Keratinocyte (primary cell): ENCODE results near the gene ZNF716. TPM values are rescaled to one million over a fixed set of nuclear protein-coding genes. Genes with fewer than 3 reads are reported as not detected.

ENCODE experiments used
- DNase-seq: peaks from one replicate; pipeline ENCODE4 v3.0.0-alpha.2; 2011; ENCODE audit warnings: low read depth, missing footprints, low spot score
- FAIRE-seq: peaks from 2 replicates; lab custom pipeline; 2011; peaks lifted over from hg19 to GRCh38; lab: Jason Lieb, UNC
- H2AFZ ChIP-seq: 2 replicates; pipeline ENCODE4 v1.6.0; 2012; ENCODE audit warnings: low read length, control low read depth, inconsistent platforms; ENCODE audit not compliant: control insufficient read depth
- H3K27ac ChIP-seq: 2 replicates; pipeline ENCODE4 v1.5.1; 2011; ENCODE audit warnings: low read length; ENCODE audit not compliant: control insufficient read depth, insufficient read depth
- H3K27me3 ChIP-seq: 3 replicates; pipeline ENCODE4 v1.6.0; 2011; ENCODE audit warnings: low read length; ENCODE audit not compliant: control insufficient read depth, insufficient read depth; ENCODE audit errors: extremely low read depth
- H3K36me3 ChIP-seq, 2 experiments: 2 replicates in 1 of 2; 3 replicates in 1 of 2; pipeline ENCODE4 v1.5.1; 2011; ENCODE audit warnings: low read length in 2 of 2, mild to moderate bottlenecking in 1 of 2; ENCODE audit not compliant: control insufficient read depth in 2 of 2, insufficient read depth in 2 of 2; ENCODE audit errors: extremely low read depth in 1 of 2
- H3K4me1 ChIP-seq: 3 replicates; pipeline ENCODE4 v1.5.1; 2011; ENCODE audit warnings: low read length; ENCODE audit not compliant: control insufficient read depth, insufficient read depth; ENCODE audit errors: extremely low read depth
- H3K4me2 ChIP-seq: 3 replicates; pipeline ENCODE4 v1.6.0; 2011; ENCODE audit warnings: low read depth, low read length; ENCODE audit not compliant: control insufficient read depth, insufficient read depth; ENCODE audit errors: extremely low read depth
- H3K4me3 ChIP-seq, 3 experiments: fragments of 200-600 bp in 1 of 3; sonication (generic) in 1 of 3; 2 replicates in 2 of 3; 3 replicates in 1 of 3; pipeline ENCODE4 v1.5.1; 2011 to 2016; ENCODE audit warnings: low read length in 3 of 3, mild to moderate bottlenecking in 3 of 3, control low read depth in 2 of 3, inconsistent platforms in 1 of 3, low read depth in 1 of 3, mixed read lengths in 1 of 3, mixed run types in 1 of 3, moderate library complexity in 1 of 3; ENCODE audit not compliant: control insufficient read depth in 2 of 3, insufficient read depth in 2 of 3; ENCODE audit errors: extremely low read depth in 1 of 3
- H3K79me2 ChIP-seq: 2 replicates; pipeline ENCODE4 v1.6.0; 2012; ENCODE audit warnings: low read length; ENCODE audit not compliant: control insufficient read depth, insufficient read depth
- H3K9ac ChIP-seq: 3 replicates; pipeline ENCODE4 v1.6.0; 2011; ENCODE audit warnings: low read length; ENCODE audit not compliant: control insufficient read depth, insufficient read depth; ENCODE audit errors: extremely low read depth
- H3K9me1 ChIP-seq: 3 replicates; pipeline ENCODE4 v1.6.0; 2011; ENCODE audit warnings: low read length; ENCODE audit not compliant: control insufficient read depth, insufficient read depth; ENCODE audit errors: extremely low read depth
- H3K9me3 ChIP-seq: 2 replicates; pipeline ENCODE4 v1.5.1; 2012; ENCODE audit warnings: low read depth, low read length; ENCODE audit not compliant: control insufficient read depth
- H4K20me1 ChIP-seq: 3 replicates; pipeline ENCODE4 v1.6.0; 2011; ENCODE audit warnings: low read length; ENCODE audit not compliant: control insufficient read depth, insufficient read depth; ENCODE audit errors: extremely low read depth
- EZH2 ChIP-seq: IDR thresholded peaks from one replicate; pipeline ENCODE4 v1.6.1; 2012; ENCODE audit warnings: inconsistent platforms, mild to moderate bottlenecking, low read length, moderate library complexity
- dilution Hi-C: fragments of 300-500 bp; cut with MboI; formaldehyde crosslinking; loops from one replicate; pipeline ENCODE4 v1.7.0; 2020; ENCODE audit warnings: low sequenced_read_pairs; ENCODE audit not compliant: extremely low pct_ligation_motif_present
- polyA plus RNA-seq, 5 experiments: library from polyadenylated mRNA; depleted of rRNA in 3 of 5; stranded (reverse) in 3 of 5; stranded (forward) in 1 of 5; unstranded in 1 of 5; fragments of >200 nt; gene quantifications; 1 replicate in 1 of 5; 2 replicates in 3 of 5; 3 replicates in 1 of 5; pipeline versions ENCODE4 v1.2.1 to v1.2.3, GENCODE V29; 2011 to 2012; ENCODE audit warnings: missing spikeins in 2 of 5, low read depth in 1 of 5, low replicate concordance in 1 of 5
- TF ChIP-seq, protein P1 (sequence below), 3 experiments: IDR thresholded peaks in 1 of 3; conservative IDR thresholded peaks in 1 of 3; optimal IDR thresholded peaks in 1 of 3; 2 replicates in 2 of 3; 3 replicates in 1 of 3; pipeline versions ENCODE3 to v1.5.1; 2011; ENCODE audit warnings: low read length in 3 of 3, mild to moderate bottlenecking in 3 of 3, moderate library complexity in 2 of 3, control low read depth in 1 of 3, inconsistent platforms in 1 of 3; ENCODE audit not compliant: insufficient read depth in 2 of 3; ENCODE audit errors: extremely low read depth in 1 of 3

Gene ZNF716
- polyA plus RNA-seq, 1 donor (not counting 4 experiments of a cell fraction or from before 2014, with no cell fraction given) = not detected

DNA sequence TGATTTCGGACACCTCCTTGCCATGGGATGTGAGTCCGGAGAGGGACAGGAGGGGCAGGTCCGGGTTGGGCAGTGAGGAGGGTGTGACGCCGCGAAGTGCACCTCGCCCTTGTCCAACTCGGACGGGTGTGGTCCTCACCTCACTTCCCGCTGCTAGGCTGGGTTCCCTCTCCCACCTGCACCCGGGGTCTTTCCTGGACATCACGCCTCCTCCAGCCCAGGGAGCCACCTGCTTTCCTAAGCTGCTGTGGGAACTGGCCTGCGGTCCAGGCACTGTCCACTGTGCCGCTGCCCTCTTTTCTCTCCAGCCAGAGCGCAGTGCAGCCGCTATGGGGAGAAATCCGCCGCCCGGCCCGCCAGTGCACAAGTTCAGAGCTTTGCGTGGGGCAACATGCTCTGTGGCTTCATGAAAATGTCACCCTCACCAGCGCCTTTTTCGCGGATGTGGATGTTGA, 45.0 kb upstream of the ZNF716 start:
- Histone ChIP-seq H3K27me3 (no peaks in the 10 kb centered on the region), H3K9me1 (no peaks in the 10 kb centered on the region), H3K4me3 (no peak overlapping the region), H3K36me3 (no peaks in the 10 kb centered on the region), H2AFZ (no peak overlapping the region), H3K4me2 (no peak overlapping the region), H3K4me1 (no peaks in the 10 kb centered on the region), H3K79me2 (no peaks in the 10 kb centered on the region), H3K9ac (no peak overlapping the region), H3K27ac (no peak overlapping the region), H4K20me1 (no peaks in the 10 kb centered on the region), H3K9me3 (peaks cover 8% of the 10 kb centered on the region)
- FAIRE-seq = no peak
- dilution Hi-C loops = no loop called here
- TF ChIP-seq, protein P1, sequence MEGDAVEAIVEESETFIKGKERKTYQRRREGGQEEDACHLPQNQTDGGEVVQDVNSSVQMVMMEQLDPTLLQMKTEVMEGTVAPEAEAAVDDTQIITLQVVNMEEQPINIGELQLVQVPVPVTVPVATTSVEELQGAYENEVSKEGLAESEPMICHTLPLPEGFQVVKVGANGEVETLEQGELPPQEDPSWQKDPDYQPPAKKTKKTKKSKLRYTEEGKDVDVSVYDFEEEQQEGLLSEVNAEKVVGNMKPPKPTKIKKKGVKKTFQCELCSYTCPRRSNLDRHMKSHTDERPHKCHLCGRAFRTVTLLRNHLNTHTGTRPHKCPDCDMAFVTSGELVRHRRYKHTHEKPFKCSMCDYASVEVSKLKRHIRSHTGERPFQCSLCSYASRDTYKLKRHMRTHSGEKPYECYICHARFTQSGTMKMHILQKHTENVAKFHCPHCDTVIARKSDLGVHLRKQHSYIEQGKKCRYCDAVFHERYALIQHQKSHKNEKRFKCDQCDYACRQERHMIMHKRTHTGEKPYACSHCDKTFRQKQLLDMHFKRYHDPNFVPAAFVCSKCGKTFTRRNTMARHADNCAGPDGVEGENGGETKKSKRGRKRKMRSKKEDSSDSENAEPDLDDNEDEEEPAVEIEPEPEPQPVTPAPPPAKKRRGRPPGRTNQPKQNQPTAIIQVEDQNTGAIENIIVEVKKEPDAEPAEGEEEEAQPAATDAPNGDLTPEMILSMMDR (optimal IDR thresholded peaks at IDR 0.05 in 1 of 3, IDR thresholded peaks at IDR 0.05 in 1 of 3, conservative IDR thresholded peaks at IDR 0.05 in 1 of 3; ENCODE audit: extremely low read depth in 1 of 3, insufficient read depth in 2 of 3, low read length in 3 of 3) = no peak
- TF ChIP-seq EZH2 = no peak
- DNase-seq = no peak

DNA sequence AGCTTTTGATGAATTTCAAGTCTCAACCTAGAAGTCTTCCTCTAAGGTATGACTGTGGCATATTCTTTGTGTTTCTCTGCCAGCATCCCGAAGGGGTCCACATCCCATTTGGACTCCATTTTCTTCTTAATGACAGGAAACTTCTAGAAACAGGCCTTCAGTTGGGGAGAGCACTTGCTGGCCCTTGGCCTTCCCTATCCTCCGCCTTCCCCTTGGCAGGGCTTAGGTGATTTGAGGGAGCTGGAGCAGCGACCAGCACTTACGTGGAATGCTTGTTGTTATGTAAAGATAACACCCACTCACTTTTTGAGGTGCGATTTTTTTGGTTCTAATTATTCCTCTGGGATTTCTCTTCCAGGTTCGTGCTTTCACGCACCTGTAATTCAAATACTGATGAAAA, 42.9 kb upstream of the ZNF716 start:
- dilution Hi-C loops = no loop called here
- Histone ChIP-seq H3K4me2 (no peak overlapping the region), H3K9ac (no peak overlapping the region), H3K4me3 (no peak overlapping the region), H4K20me1 (no peaks in the 10 kb centered on the region), H2AFZ (no peak overlapping the region), H3K79me2 (no peaks in the 10 kb centered on the region), H3K27ac (no peak overlapping the region), H3K9me1 (no peaks in the 10 kb centered on the region), H3K27me3 (no peaks in the 10 kb centered on the region), H3K4me1 (no peaks in the 10 kb centered on the region), H3K9me3 (peaks cover 5% of the 10 kb centered on the region), H3K36me3 (no peaks in the 10 kb centered on the region)
- FAIRE-seq = no peak
- no peak for DNase-seq
- TF ChIP-seq, protein P1 (optimal IDR thresholded peaks at IDR 0.05 in 1 of 3, IDR thresholded peaks at IDR 0.05 in 1 of 3, conservative IDR thresholded peaks at IDR 0.05 in 1 of 3; ENCODE audit: extremely low read depth in 1 of 3, insufficient read depth in 2 of 3, low read length in 3 of 3) = no peak
- no peak for TF ChIP-seq EZH2
